B cell (primary cell): ENCODE measurements around the gene NATD1.

Source experiments
- CTCF ChIP-seq: fragments of 200-600 bp; IDR thresholded peaks from one replicate; pipeline ENCODE4 v1.8.0; 2022; ENCODE audit warnings: antibody characterized with exemption, mild to moderate bottlenecking
- EZH2 ChIP-seq: IDR thresholded peaks from 2 replicates; pipeline ENCODE4 v1.6.1; 2012; ENCODE audit warnings: borderline replicate concordance, low read depth, mild to moderate bottlenecking, moderate library complexity, low read length; ENCODE audit not compliant: insufficient read depth, poor library complexity, severe bottlenecking

GRCh38 chr17:21278450-21279197 is 25.4 kb upstream of the NATD1 start:
- no peak for TF ChIP-seq CTCF
- TF ChIP-seq EZH2, result no peak
